Endothelial cell of umbilical vein (primary cell): Measurements from ENCODE around the gene CNTN6. TPM values are rescaled to one million over a fixed set of nuclear protein-coding genes. Genes with fewer than 3 reads are reported as not detected.

ENCODE experiments used
- BruUV-seq: library from RNA; stranded (reverse); fragments of 400-500 nt; replicated peaks from 2 replicates; lab custom pipeline; 2021; lab: Mats Ljungman, UMichigan
- CTCF ChIA-PET: fragments of 300-600, 350-600 bp; sonication (Branson Sonifier 250); formaldehyde crosslinking; loops from one replicate; lab custom pipeline; 2021; ENCODE audit warnings: antibody characterized with exemption, inconsistent platforms; lab: Charles Lee
- POLR2A ChIA-PET: fragments of 300-600, 350-600 bp; sonication (Branson Sonifier 250); formaldehyde crosslinking; loops from one replicate; lab custom pipeline; 2021; ENCODE audit warnings: antibody characterized with exemption, inconsistent platforms; lab: Charles Lee
- DNase-seq: peaks from one replicate; pipeline ENCODE4 v3.0.0-alpha.2; 2011; ENCODE audit warnings: low read depth, low spot score
- FAIRE-seq: peaks from 2 replicates; lab custom pipeline; 2011; peaks lifted over from hg19 to GRCh38; lab: Jason Lieb, UNC
- H2AFZ ChIP-seq: 2 replicates; pipeline ENCODE4 v1.6.0; 2012; ENCODE audit warnings: low read depth, low read length, control low read depth, inconsistent platforms
- H3K27ac ChIP-seq: 2 replicates; pipeline ENCODE4 v1.5.1; 2011; ENCODE audit warnings: low read depth, mild to moderate bottlenecking, control low read depth, low read length, moderate library complexity; ENCODE audit not compliant: insufficient read depth
- H3K27me3 ChIP-seq, 2 experiments: 2 replicates each; pipeline versions ENCODE4 v1.6.0 to v1.6.1; 2011; ENCODE audit warnings: low read length in 2 of 2, mixed read lengths in 1 of 2; ENCODE audit not compliant: control insufficient read depth in 2 of 2, insufficient read depth in 2 of 2
- H3K36me3 ChIP-seq, 2 experiments: 2 replicates in 1 of 2; 3 replicates in 1 of 2; pipeline ENCODE4 v1.5.1; 2011; ENCODE audit warnings: low read length in 2 of 2, mild to moderate bottlenecking in 1 of 2, moderate library complexity in 1 of 2; ENCODE audit not compliant: control insufficient read depth in 2 of 2, insufficient read depth in 2 of 2; ENCODE audit errors: extremely low read depth in 1 of 2
- H3K4me1 ChIP-seq: 3 replicates; pipeline ENCODE4 v1.5.1; 2011; ENCODE audit warnings: mild to moderate bottlenecking, low read length; ENCODE audit not compliant: control insufficient read depth, insufficient read depth; ENCODE audit errors: extremely low read depth
- H3K4me2 ChIP-seq: 2 replicates; pipeline ENCODE4 v1.6.1; 2011; ENCODE audit warnings: low read length, control low read depth, mixed read lengths; ENCODE audit not compliant: insufficient read depth
- H3K4me3 ChIP-seq, 3 experiments: fragments of 200-600 bp in 1 of 3; sonication (generic), shearing (Covaris generic) in 1 of 3; replicated peaks in 1 of 3; 2 replicates each; pipeline ENCODE4 v1.5.1; 2011 to 2016; ENCODE audit warnings: control low read depth in 3 of 3, low read length in 3 of 3, mild to moderate bottlenecking in 2 of 3, inconsistent platforms in 1 of 3, low read depth in 1 of 3, moderate library complexity in 1 of 3; ENCODE audit not compliant: insufficient read depth in 1 of 3
- H3K79me2 ChIP-seq: 2 replicates; pipeline ENCODE4 v1.6.0; 2012; ENCODE audit warnings: low read length, inconsistent platforms; ENCODE audit not compliant: control insufficient read depth, insufficient read depth
- H3K9ac ChIP-seq: replicated peaks from 2 replicates; pipeline ENCODE3; 2011; ENCODE audit warnings: low read length, control low read depth; ENCODE audit not compliant: insufficient read depth; ENCODE audit errors: extremely low read depth
- H3K9me1 ChIP-seq: replicated peaks from 3 replicates; pipeline ENCODE4 v1.6.0; 2011; ENCODE audit warnings: mild to moderate bottlenecking, low read length; ENCODE audit not compliant: control insufficient read depth, insufficient read depth; ENCODE audit errors: extremely low read depth
- H3K9me3 ChIP-seq: replicated peaks from 2 replicates; pipeline ENCODE4 v1.5.1; 2012; ENCODE audit warnings: low read length, inconsistent platforms; ENCODE audit not compliant: control insufficient read depth, insufficient read depth
- H4K20me1 ChIP-seq: replicated peaks from 2 replicates; pipeline ENCODE3; 2011; ENCODE audit warnings: mild to moderate bottlenecking, low read length; ENCODE audit not compliant: control insufficient read depth, insufficient read depth; ENCODE audit errors: extremely low read depth
- FOS ChIP-seq: IDR thresholded peaks from 2 replicates; pipeline ENCODE4 v1.6.1; 2011; ENCODE audit warnings: mild to moderate bottlenecking, low read length, moderate library complexity, borderline replicate concordance; ENCODE audit not compliant: insufficient read depth
- MYC ChIP-seq: IDR thresholded peaks from one replicate; pipeline ENCODE4 v1.6.1; 2011; ENCODE audit warnings: mild to moderate bottlenecking, low read depth, low read length
- POLR2A ChIP-seq: IDR thresholded peaks from 2 replicates; pipeline ENCODE4 v1.6.1; 2012; ENCODE audit warnings: low read depth, mild to moderate bottlenecking, control low read depth, low read length
- POLR2AphosphoS5 ChIP-seq: IDR thresholded peaks from 2 replicates; pipeline ENCODE4 v1.6.1; 2012; ENCODE audit warnings: low read depth, mild to moderate bottlenecking, control low read depth, low read length, moderate library complexity; ENCODE audit not compliant: insufficient read depth
- dilution Hi-C: fragments of 300-500 bp; cut with MboI; formaldehyde crosslinking; loops from one replicate; pipeline ENCODE4 v1.15.0; 2019; ENCODE audit warnings: low sequenced_read_pairs; ENCODE audit not compliant: extremely low pct_ligation_motif_present
- intact Hi-C: fragments of 100-400 bp; cut with micrococcal nuclease; formaldehyde crosslinking; loops from one replicate; pipeline ENCODE4 v1.10.0; 2022
- polyA plus RNA-seq, 4 experiments: library from polyadenylated mRNA; depleted of rRNA in 3 of 4; stranded (reverse) in 3 of 4; unstranded in 1 of 4; fragments of >200 nt; gene quantifications; 2 replicates each; pipeline versions ENCODE4 v1.2.1 to v1.2.3, GENCODE V29; 2011 to 2012; ENCODE audit warnings: missing spikeins in 1 of 4
- total RNA-seq: library from RNA; stranded (reverse); gene quantifications from 2 replicates; pipeline ENCODE4 v1.2.3, GENCODE V29; 2021
- TF ChIP-seq, protein P1 (sequence below), 2 donors: IDR thresholded peaks; 1 replicate in 1 of 2; 2 replicates in 1 of 2; pipeline ENCODE4 v1.5.1; 2011; ENCODE audit warnings: low read length in 2 of 2, mild to moderate bottlenecking in 2 of 2, moderate library complexity in 2 of 2, control low read depth in 1 of 2, inconsistent platforms in 1 of 2, low read depth in 1 of 2; ENCODE audit not compliant: insufficient read depth in 1 of 2; ENCODE audit errors: extremely low read depth in 1 of 2
- TF ChIP-seq, protein P2 (sequence below): IDR thresholded peaks from 2 replicates; pipeline ENCODE4 v1.6.1; 2011; ENCODE audit not compliant: insufficient read depth, insufficient read length

Gene CNTN6
- total and polyA plus RNA-seq, 2 donors (not counting 3 experiments of a cell fraction or from before 2014, with no cell fraction given), result not detected

DNA sequence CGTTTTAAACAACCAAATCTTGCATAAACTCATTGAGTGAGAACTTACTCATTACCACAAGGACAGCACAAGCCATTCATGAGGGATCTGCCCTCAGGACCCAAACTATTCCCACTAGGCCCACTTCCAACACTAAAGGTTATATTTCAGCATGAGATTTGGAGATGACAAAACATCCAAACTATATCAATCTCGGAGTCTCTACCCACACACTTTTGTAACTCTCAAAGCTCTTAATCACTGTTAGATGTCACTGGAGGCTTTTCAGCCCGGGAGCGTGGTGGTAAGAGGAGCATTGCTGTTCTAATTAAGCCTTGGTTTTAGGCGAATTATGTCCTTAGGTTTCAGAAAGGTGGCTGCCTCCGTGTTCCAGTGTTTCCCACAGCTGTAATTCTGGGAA is 86.3 kb downstream of the CNTN6 start:
- TF ChIP-seq, protein P1, sequence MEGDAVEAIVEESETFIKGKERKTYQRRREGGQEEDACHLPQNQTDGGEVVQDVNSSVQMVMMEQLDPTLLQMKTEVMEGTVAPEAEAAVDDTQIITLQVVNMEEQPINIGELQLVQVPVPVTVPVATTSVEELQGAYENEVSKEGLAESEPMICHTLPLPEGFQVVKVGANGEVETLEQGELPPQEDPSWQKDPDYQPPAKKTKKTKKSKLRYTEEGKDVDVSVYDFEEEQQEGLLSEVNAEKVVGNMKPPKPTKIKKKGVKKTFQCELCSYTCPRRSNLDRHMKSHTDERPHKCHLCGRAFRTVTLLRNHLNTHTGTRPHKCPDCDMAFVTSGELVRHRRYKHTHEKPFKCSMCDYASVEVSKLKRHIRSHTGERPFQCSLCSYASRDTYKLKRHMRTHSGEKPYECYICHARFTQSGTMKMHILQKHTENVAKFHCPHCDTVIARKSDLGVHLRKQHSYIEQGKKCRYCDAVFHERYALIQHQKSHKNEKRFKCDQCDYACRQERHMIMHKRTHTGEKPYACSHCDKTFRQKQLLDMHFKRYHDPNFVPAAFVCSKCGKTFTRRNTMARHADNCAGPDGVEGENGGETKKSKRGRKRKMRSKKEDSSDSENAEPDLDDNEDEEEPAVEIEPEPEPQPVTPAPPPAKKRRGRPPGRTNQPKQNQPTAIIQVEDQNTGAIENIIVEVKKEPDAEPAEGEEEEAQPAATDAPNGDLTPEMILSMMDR (IDR thresholded peaks at IDR 0.05; ENCODE audit: extremely low read depth in 1 of 2, insufficient read depth in 1 of 2, low read depth in 1 of 2, low read length in 2 of 2), result no peak
- TF ChIP-seq, protein P2, sequence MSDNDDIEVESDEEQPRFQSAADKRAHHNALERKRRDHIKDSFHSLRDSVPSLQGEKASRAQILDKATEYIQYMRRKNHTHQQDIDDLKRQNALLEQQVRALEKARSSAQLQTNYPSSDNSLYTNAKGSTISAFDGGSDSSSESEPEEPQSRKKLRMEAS, result no peak
- TF ChIP-seq POLR2A (no peak), POLR2AphosphoS5 (no peak), MYC (no peak), FOS (no peak)
- ChIA-PET CTCF (no interaction called here), POLR2A (no interaction called here)
- H3K27me3 ChIP-seq, result no peaks in the 10 kb centered on the region
- dilution Hi-C loops (no loop called here), intact Hi-C loops (no loop called here)
- DNase-seq, result no peak
- no peaks in the 10 kb centered on the region for H4K20me1 ChIP-seq
- no peak overlapping the region for H3K4me3 ChIP-seq
- no peaks in the 10 kb centered on the region for H3K4me1 ChIP-seq
- H3K9me3 ChIP-seq, result peaks cover 2% of the 10 kb centered on the region
- H3K27ac ChIP-seq, result no peak overlapping the region
- no peaks in the 10 kb centered on the region for H3K36me3 ChIP-seq
- H3K79me2 ChIP-seq, result no peaks in the 10 kb centered on the region
- BruUV-seq, result no TSS peak
- no peak overlapping the region for H3K4me2 ChIP-seq
- no peak for FAIRE-seq
- no peak overlapping the region for H2AFZ ChIP-seq
- H3K9ac ChIP-seq, result no peak overlapping the region
- no peaks in the 10 kb centered on the region for H3K9me1 ChIP-seq
